ENCODE results near the gene ROBO3.

DNA sequence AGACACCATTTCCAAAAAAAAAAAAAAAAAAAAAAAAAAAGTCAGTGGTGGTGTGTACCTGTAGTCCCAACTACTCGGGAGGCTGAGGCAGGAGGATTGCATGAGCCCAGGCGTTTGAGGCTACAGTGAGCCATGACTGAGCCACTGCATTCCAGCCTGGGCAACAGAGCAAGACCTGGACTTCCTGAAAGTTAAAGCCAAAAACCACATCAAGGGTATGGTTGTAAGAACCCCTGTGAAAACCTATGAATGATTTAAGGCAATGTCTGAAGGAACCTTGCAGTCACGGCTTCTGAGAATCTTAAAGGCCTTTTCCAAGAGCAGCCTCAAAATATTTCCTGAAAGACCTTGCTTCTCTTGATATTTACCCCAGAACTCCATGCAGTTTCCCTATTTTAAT, 34.5 kb upstream of the ROBO3 start:
- TF ChIP-seq POLR2A (IDR thresholded peaks at IDR 0.05) (no peak), CTCF (IDR thresholded peaks at IDR 0.05) (no peak)

Data from lower leg skin (tissue), 3 donors.